ENCODE measurements around the gene PLD5.

DNA sequence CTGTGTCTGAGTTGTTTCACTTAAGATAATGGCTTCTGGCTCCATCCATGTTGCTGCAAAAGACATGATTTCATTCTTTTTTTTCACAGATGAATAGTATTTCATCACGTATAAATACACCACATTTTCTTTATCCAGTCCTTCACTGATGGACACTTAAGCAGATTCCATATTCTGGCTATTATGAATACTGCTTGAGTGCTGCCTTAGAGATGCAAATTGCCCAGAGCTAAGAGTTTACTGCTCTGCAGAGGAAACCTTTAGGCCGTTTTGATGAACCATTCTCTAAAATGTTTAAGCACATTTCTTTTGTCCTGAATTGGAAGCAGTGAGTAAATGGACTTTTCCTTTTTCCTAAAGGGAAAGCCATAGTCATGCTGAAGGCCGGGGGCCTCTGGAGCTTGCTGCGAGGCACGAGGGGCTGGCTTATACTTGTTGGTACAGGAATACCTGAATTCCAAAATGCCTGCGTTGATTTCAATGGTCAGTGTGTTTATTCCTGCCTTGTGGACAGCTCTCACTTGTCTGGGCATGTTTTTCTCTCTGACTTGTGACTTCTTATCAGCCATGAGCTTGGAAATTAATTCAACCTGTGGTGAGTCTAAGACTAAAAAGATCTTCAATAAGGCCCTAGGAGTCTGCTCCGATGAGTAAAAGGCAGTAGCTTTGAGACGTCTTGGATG lies 324.6 kb downstream of the PLD5 start:
- TF ChIP-seq, protein P1, sequence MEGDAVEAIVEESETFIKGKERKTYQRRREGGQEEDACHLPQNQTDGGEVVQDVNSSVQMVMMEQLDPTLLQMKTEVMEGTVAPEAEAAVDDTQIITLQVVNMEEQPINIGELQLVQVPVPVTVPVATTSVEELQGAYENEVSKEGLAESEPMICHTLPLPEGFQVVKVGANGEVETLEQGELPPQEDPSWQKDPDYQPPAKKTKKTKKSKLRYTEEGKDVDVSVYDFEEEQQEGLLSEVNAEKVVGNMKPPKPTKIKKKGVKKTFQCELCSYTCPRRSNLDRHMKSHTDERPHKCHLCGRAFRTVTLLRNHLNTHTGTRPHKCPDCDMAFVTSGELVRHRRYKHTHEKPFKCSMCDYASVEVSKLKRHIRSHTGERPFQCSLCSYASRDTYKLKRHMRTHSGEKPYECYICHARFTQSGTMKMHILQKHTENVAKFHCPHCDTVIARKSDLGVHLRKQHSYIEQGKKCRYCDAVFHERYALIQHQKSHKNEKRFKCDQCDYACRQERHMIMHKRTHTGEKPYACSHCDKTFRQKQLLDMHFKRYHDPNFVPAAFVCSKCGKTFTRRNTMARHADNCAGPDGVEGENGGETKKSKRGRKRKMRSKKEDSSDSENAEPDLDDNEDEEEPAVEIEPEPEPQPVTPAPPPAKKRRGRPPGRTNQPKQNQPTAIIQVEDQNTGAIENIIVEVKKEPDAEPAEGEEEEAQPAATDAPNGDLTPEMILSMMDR (IDR thresholded peaks at IDR 0.05) = no peak
- TF ChIP-seq POLR2A (IDR thresholded peaks at IDR 0.05) (no peak), EP300 (IDR thresholded peaks at IDR 0.05) (no peak)

Data from ovary (tissue), 3 donors.